Mammary epithelial cell (primary cell): Measurements from ENCODE around the gene HOXB1.

ENCODE experiments used
- CTCF ChIP-seq, 2 donors: IDR thresholded peaks in 1 of 2; conservative IDR thresholded peaks in 1 of 2; 2 replicates each; pipeline ENCODE4 v1.5.1; 2011 to 2012; ENCODE audit warnings: inconsistent platforms in 2 of 2, low read length in 2 of 2, mild to moderate bottlenecking in 2 of 2, control low read depth in 1 of 2, low read depth in 1 of 2; ENCODE audit not compliant: insufficient read depth in 1 of 2; ENCODE audit errors: extremely low read depth in 1 of 2
- EZH2 ChIP-seq: IDR thresholded peaks from 2 replicates; pipeline ENCODE4 v1.6.1; 2012; ENCODE audit warnings: low read length, inconsistent platforms, borderline replicate concordance

- TF ChIP-seq CTCF (conservative IDR thresholded peaks at IDR 0.05 in 1 of 2, IDR thresholded peaks at IDR 0.05 in 1 of 2; ENCODE audit: extremely low read depth in 1 of 2, insufficient read depth in 1 of 2, low read depth in 1 of 2, low read length in 2 of 2) (no peak), EZH2 (no peak)
Measured at GRCh38 chr17:48490451-48490892, 40.3 kb downstream of the HOXB1 start.
